ENCODE measurements around the gene ENTHD1. TPM values are rescaled to one million over a fixed set of nuclear protein-coding genes. Genes with fewer than 3 reads are reported as not detected.
"Not testable (repeated sequence)": the region's sequence is repeated elsewhere in the genome, so short reads cannot be mapped to it uniquely, and the experiment has no call there.

ENTHD1 gene
- total RNA-seq, 1 donor from 2014 or later = 4.9 TPM

GRCh38 chr22:39750759-39751158 is 142.8 kb downstream of the ENTHD1 start:
- ATAC-seq (no peak), DNase-seq (ENCODE audit: low spot score) (no peak)
- intact Hi-C loops (cut with DNase I) = no loop called here

DNA sequence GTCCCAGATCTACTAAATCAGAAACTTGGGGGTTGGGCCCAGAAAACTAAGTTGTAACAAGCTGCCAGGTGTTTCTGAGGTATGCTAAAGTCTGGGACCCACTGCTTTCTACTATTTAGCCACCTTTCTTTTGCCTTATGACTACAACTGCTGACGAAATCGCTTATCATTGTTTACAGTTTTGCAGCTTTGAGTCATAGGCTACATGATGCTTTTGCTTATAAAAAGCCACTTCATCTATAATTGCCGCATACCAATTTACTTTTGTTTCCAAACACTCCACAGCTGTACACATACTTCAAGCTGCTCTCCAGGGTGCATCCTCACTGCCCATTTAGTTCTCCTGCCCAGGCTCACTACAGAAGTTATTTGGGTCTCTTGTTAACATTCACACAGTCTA is 144.7 kb downstream of the ENTHD1 start:
- intact Hi-C loops (cut with DNase I) = no loop called here
- no peak for ATAC-seq
- no peak for DNase-seq (ENCODE audit: low spot score)

DNA sequence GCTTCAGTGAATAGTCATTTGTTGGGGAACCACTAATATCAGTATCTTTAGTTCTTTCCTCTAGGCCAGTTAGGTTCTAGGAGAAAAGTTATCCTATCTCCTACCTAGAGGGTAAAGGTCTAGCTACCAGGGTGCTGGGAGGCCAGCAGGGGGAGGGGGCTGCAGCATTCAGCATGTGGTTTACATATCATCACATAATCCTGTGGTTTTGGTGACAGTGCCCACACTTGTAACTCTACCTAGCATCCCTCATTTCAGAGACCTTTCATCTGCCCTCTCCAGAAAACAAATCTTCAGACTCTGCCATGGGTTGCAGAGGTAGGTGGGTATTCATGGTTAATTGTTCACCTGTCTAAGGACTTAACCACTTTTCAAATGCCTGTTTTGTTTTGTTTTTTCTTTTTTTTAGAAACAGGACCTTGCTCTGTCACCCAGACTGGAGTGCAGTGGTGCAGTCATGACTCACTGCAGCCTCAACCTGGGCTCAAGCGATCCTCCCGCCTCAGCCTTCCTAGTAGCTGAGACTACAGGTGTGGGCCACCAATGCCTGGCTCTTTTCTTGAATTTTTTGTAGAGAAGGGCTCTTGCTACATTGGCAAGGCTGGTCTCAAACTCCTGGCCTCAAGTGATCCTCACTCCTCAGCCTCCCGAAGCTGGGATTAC is 146.8 kb downstream of the ENTHD1 start:
- no peak for DNase-seq (ENCODE audit: low spot score)
- ATAC-seq = no peak
- intact Hi-C loops (cut with DNase I) = no loop called here

DNA sequence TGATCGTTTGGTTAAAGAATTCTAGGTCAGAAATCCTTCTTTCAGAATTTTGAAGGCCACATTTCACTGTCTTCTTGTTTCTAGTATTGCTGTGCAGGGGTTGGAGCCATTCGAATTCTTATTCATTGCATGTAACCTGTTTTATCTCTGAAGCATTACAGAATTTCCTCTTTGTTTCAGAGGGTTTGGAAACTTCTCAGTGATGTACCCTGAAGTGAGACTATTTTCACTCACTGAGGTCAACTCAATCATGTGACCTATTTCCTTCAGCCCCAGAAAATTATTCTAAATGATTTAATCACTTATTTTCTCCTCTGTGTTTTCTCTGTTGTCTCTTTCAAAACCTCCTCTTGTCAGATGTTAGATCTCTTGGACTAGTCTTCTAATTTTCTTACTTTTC is 147.8 kb downstream of the ENTHD1 start:
- ATAC-seq (no peak), DNase-seq (ENCODE audit: low spot score) (no peak)
- intact Hi-C loops (cut with DNase I) = no loop called here

DNA sequence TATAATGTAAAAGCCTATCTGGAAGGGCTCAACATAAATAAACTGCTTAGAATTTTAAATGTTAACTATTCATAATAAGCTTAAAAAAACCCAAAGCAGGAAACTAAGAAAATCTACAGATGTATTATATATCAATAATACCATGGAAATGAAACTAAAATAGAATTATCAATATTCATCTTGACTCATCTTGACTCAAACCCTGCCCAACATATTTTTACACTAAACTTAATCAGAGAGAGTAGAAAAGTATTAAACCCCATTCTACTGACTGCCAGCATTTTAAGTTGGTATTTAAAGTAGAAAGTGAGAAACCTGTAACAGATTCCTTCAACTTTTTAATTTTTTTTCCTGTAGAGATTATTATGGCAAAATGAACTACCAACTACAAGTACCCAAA is 149.2 kb downstream of the ENTHD1 start:
- intact Hi-C loops (cut with DNase I) = no loop called here
- ATAC-seq (no peak), DNase-seq (ENCODE audit: low spot score) (no peak)

GRCh38 chr22:39743935-39744334 is 149.6 kb downstream of the ENTHD1 start:
- intact Hi-C loops (cut with DNase I) = no loop called here
- no peak for ATAC-seq
- no peak for DNase-seq (ENCODE audit: low spot score)

DNA sequence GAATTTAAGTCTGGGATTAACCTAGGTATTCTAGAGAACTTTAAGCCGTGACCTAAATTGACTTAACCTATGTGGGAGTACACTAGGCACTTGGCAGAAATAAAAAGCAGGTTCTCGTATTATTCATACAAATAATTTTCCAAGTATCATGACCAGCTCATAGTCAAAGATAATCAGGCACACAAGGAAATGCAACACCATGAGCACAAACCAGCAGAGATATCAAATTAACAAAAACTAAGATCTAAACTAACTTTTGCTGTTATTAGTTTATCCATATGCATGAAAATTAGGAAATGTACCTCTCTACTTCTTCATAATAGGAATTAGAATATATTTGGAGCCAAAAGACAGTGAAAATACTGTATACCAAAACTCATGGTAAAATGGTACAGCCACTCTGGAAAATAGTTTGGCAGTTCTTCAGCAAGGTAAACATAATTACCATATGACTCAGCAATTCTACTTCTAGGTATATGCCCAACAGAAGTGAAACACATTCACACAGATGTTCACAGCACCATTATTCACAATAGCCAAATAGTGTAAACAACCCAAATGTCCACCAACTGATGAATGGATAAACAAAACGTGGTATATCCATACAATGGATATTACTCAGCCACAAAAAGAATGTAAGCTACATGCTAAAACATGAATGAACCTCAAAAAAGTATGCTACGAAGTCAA is 154.1 kb downstream of the ENTHD1 start:
- DNase-seq (ENCODE audit: low spot score) = no peak

DNA sequence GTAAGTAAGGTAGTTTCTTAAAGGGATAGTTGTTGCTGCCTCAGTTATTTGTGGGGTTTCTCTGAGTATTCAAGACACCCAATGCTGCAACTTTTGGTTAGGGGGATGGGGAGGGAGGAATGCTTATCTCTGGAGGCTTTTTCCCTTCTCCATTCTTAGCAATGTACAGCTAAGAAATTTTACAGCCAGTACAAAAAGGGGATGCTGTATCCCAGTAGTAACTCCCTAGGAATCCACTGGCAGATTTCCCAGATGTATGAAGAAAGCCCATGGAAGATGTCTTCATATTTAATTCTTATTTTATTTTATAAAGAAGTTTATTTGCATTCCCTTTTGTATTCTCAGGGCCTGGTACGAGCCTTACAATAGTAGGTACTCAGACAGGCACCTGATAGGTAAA is 154.8 kb downstream of the ENTHD1 start:
- ATAC-seq (no peak), DNase-seq (ENCODE audit: low spot score) (no peak)
- intact Hi-C loops (cut with DNase I) = no loop called here

More for the DNA sequence above, 154.1 kb downstream of the ENTHD1 start:
- intact Hi-C loops (cut with DNase I) = no loop called here
- ATAC-seq = no peak

GRCh38 chr22:39735776-39736175 is 157.8 kb downstream of the ENTHD1 start:
- ATAC-seq (no peak), DNase-seq (ENCODE audit: low spot score) (no peak)
- intact Hi-C loops (cut with DNase I) = no loop called here

DNA sequence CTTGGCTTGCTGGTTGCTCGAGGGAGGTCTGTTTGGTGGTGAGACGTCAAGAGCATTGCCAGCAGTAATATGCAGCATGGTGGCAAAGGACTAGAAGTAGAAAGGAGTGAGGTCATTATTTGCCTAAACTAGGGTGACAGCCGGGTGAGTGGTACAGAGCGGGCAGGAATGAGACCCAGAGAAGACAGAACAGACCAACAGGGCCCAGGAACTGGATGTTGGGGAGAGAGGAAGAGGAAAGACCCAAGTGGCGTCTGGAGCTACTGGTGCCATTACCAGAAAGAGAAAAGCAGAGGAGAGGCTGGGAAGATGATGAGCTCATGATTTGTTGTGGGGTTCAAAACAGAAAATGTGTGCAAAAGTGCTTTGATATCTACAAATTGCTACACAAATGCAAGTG is 158.7 kb downstream of the ENTHD1 start:
- intact Hi-C loops (cut with DNase I) = no loop called here
- ATAC-seq (no peak), DNase-seq (ENCODE audit: low spot score) (no peak)

GRCh38 chr22:39734046-39734445 is 159.5 kb downstream of the ENTHD1 start:
- intact Hi-C loops (cut with DNase I); DNase-seq (ENCODE audit: low spot score); ATAC-seq: not testable (repeated sequence)

DNA sequence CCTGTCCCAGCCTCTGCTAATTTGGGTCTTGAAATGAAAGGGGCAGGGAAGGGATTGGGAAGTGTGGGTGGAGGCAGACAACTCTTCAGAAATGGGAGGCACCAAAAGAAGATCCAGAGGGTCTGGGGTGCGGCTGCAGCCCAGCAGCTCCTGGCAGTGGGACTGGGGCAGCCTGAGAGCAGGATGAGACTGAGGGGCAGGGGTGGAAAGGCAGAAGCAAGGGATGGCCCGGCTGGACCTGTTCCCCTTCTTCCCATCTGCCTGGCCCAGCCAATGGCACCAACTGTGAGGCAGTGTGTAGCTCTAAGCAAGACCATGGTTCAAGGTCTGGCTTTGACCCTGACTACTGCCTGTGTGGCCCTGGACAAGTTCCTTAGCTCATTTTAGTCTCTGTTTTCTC is 160.4 kb downstream of the ENTHD1 start:
- DNase-seq (ENCODE audit: low spot score) (no peak), ATAC-seq (no peak)

GRCh38 chr22:39732625-39733024 is 160.9 kb downstream of the ENTHD1 start:
- DNase-seq (ENCODE audit: low spot score) = no peak
- intact Hi-C loops (cut with DNase I) = no loop called here

More for the DNA sequence above, 160.4 kb downstream of the ENTHD1 start:
- intact Hi-C loops (cut with DNase I) = no loop called here

GRCh38 chr22:39731881-39732555 is 161.5 kb downstream of the ENTHD1 start:
- intact Hi-C loops (cut with DNase I) = no loop called here
- ATAC-seq = no peak
- no peak for DNase-seq (ENCODE audit: low spot score)

More at GRCh38 chr22:39732625-39733024, 160.9 kb downstream of the ENTHD1 start:
- ATAC-seq = no peak

DNA sequence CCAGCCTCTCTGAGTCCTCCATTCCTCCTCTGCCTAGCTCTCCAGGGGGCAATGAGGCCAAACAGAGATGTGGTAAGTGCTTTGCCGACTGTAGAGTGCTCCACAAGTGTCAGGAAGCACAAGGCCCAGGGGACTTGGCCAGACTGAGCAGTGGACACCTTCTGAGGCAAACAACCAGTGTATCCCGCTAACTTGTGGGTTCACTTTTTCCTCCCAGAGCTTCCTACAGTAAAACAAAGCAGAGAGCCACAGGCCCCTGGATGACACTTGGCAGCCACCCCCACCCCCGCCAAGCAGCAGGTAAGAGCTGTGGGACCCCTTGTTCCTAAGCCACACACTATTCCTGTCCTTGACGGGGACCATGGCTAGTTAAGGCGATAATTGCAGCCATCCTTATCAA is 162.1 kb downstream of the ENTHD1 start:
- no peak for DNase-seq (ENCODE audit: low spot score)
- ATAC-seq = no peak
- intact Hi-C loops (cut with DNase I) = no loop called here

DNA sequence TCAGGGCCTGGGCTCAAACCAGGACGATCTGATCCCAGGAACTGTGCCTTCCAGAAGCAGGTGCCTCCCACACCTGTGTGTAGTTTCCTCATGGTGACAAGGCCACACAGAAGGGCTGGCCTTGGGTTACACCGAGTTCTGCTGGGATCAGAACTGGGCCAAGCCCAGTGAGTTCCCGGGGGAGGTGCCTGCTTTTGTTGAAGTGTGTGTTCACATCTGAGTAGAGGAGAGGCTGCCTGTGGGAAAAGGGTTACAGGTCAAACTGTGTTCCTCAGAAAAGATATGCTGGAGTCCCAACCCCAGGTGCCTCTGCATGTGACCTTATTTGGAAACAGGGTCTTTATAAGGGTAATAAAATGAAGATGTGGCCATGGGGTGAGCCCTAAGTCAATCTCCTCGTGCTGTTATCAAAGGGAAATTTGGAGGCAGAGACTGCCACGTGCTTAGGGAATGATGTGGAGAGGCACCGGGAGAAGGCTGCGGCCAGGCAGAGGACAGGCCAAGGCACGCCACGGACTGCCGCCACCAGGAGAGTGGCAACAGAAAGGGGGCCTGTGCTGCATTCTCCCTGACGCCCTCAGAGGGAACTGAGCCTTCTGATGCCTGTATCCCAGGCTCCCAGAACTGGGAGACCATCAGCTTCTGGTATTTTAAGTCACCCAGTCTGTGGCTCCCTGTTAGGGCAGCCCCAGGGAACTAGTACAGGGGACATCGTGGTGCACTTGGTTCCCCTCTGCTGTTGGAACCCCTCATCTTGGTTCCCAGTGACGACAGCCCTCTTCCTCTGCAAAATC is 164.2 kb downstream of the ENTHD1 start:
- DNase-seq (ENCODE audit: low spot score) (no peak), ATAC-seq (no peak)
- intact Hi-C loops (cut with DNase I) = no loop called here

DNA sequence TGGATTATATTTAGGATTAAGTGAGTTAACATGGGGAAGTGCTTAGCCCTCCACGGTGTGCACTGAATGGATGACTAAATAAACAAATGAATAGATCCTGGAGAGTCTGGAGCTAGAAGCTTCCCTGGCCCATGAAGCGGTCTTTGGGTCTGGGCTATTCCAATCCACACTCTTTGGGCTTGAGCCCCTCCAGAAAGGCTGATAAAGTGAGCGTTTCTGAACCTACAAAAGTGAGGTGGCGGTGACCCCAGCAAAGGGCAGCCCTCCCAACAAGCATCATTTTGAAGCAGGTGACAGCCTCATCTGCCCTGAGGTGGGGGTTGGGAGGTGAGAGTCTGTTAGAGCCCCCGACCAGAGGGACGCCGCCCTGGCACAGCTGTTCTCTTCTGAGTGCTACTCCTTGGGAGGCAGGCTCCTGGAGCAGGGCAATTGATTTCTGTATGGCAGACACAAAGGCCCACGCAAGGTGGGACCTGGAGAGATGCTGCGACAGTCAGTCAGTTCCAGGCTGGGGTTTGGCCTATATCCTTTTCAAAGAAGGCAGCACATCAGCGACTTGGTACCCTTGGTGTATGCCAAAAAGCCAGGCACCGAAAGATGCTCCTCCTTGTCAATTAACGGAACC is 165.2 kb downstream of the ENTHD1 start:
- ATAC-seq = no peak
- no peak for DNase-seq (ENCODE audit: low spot score)
- intact Hi-C loops (cut with DNase I) = no loop called here

DNA sequence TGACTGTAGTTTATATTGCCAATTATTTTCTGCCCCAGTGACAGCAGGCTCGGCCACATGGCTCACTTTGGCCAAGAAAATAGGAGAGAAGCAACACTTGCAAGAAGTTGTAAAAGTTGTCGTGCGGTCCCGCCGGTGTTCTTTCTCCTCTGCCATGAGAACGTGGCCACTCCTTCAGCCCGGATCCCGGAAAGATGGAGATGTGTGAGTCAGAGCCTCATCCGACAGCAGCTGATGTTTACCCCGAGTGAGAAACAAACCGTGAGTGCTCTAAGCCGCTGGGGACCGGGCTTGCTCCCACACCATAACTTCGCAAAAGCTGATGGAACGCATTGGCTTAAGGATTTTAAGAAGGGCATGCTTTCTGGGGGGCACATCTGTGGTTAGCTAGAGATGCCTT is 166.0 kb downstream of the ENTHD1 start:
- intact Hi-C loops (cut with DNase I) = no loop called here

More for the DNA sequence above, 166.0 kb downstream of the ENTHD1 start:
- DNase-seq (ENCODE audit: low spot score) (no peak), ATAC-seq (no peak)
